Measurements from ENCODE around the gene INA.

- TF ChIP-seq MAX (IDR thresholded peaks at IDR 0.05; ENCODE audit: low read depth, low read length) (no peak), CTCF (IDR thresholded peaks at IDR 0.05; ENCODE audit: low read depth, low read length) (no peak), POLR2A (IDR thresholded peaks at IDR 0.05; ENCODE audit: extremely low read depth, insufficient read length) (no peak), MYC (IDR thresholded peaks at IDR 0.05; ENCODE audit: low read depth, low read length) (no peak)
Observed at GRCh38 chr10:103284170-103284569, 7.2 kb downstream of the INA start.
